Fibroblast of the aortic adventitia (primary cell): ENCODE measurements around the gene THBS4. TPM values are rescaled to one million over a fixed set of nuclear protein-coding genes. Genes with fewer than 3 reads are reported as not detected.

Source experiments
- DNase-seq: peaks from one replicate; pipeline ENCODE4 v3.0.0-alpha.2; 2010; ENCODE audit warnings: low read depth
- H3K4me3 ChIP-seq: 2 replicates; pipeline ENCODE4 v1.5.1; 2011; ENCODE audit warnings: low read depth, mild to moderate bottlenecking, control low read depth, low read length, moderate library complexity
- CTCF ChIP-seq: IDR thresholded peaks from 2 replicates; pipeline ENCODE4 v1.5.1; 2011; ENCODE audit warnings: mild to moderate bottlenecking, low read length, control low read depth, inconsistent platforms; ENCODE audit not compliant: insufficient read depth
- total RNA-seq: library from RNA; depleted of rRNA; stranded (reverse); fragments of >200 nt; gene quantifications from 2 replicates; pipeline ENCODE4 v1.2.3, GENCODE V29; 2012; ENCODE audit warnings: low replicate concordance

The THBS4 gene
- total RNA-seq, 1 donor = 0.90 TPM

GRCh38 chr5:79999722-80000121 is 35.4 kb upstream of the THBS4 start:
- no peak overlapping the region for H3K4me3 ChIP-seq
- TF ChIP-seq CTCF = no peak
- no peak for DNase-seq

DNA sequence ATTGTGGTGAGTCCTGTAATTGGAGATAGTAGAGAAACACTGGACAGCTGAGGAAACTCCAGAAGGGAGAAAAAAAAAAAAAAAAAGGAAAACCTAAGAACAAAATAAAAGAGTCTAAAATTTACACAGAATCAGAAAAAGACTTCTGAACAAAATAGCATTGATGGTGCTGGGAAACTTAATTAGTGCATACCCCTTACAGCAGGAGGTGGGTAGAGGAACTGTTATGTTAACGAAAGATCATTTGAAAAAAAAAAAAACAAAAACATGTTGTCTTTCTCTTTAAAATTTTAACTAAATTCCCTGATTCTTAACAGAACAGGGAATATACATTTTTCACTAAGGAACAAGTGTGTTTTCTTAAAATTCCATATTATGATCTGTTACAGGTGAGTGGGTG is 32.5 kb upstream of the THBS4 start:
- no peak for TF ChIP-seq CTCF
- no peak for DNase-seq
- H3K4me3 ChIP-seq = no peak overlapping the region

DNA sequence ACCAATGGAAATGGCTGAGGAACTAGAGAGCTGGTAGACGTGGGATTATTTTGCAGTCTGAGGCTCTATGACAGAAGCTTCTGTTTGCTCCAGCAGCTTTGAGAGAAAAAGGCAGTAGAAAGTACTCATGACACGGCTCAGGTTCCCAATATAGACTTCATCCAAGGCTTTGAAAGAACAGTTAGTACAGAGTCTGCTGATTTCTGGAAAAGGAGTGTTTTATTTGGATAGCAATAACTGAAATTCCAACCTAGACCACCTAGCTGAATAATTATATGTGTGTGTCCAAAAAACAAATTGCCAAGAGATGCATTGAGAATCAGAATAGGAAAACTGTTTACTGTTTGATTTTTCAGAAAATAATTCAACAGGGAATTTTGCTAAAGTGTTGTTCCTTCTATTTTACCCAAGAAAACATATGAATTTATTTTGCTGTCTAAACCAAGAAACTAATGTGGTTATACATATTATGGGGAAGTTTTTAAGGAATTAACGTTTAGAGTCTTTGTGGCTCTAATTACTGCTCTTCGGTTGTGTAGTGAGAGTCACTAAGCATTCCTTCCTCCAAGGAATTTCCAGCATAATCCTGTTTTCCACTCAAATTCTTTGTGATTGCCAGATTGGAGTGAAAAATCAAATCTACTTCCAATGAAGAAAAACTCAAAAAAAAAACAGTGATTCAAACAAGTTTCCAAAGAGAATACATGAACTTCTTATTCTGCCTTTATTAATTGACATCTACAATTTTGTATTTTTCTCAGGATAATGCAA is 26.0 kb upstream of the THBS4 start:
- no peak for TF ChIP-seq CTCF
- DNase-seq = no peak
- no peak overlapping the region for H3K4me3 ChIP-seq

GRCh38 chr5:80010754-80011392 is 24.3 kb upstream of the THBS4 start:
- TF ChIP-seq CTCF = no peak
- no peak for DNase-seq
- H3K4me3 ChIP-seq = no peak overlapping the region

- no peak for DNase-seq
- TF ChIP-seq CTCF = no peak
- H3K4me3 ChIP-seq = no peak overlapping the region
These were observed 10.1 kb upstream of the THBS4 start for GRCh38 chr5:80025069-80025468.

DNA sequence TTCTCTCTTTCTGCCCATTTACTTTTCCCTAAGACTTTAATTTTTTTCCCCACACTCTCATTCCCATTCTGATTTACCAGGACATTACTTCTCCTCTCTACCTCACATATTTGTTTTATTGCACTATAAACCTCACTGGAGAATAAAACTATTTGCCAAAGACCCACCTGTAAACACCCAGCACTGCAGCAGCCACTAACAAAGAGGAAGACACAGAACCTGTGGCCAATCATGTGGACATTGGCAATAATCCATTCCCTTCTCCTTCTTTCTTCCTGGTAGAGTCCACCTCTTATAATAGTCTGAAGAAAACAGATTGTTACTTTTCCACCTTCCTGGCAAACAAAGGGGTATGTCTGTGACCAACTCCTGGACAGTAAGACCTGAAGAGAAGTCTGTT is 8.3 kb upstream of the THBS4 start:
- no peak overlapping the region for H3K4me3 ChIP-seq
- DNase-seq = no peak
- no peak for TF ChIP-seq CTCF
